HepG2 (cell line): ENCODE measurements around the gene IFT172. TPM values are rescaled to one million over a fixed set of nuclear protein-coding genes. Genes with fewer than 3 reads are reported as not detected.

Experiments
- BRF2 ChIP-seq: sonication (generic); formaldehyde crosslinking; IDR thresholded peaks from 2 replicates; pipeline ENCODE4 v1.8.1; 2022; ENCODE audit warnings: mild to moderate bottlenecking, missing genetic modification reagents
- FOXJ3 ChIP-seq: sonication (generic); formaldehyde crosslinking; IDR thresholded peaks from 2 replicates; pipeline ENCODE4 v1.4.0; 2020; ENCODE audit warnings: missing genetic modification reagents, mild to moderate bottlenecking, borderline replicate concordance
- FOXM1 ChIP-seq: sonication (generic); formaldehyde crosslinking; IDR thresholded peaks from 2 replicates; pipeline ENCODE4 v1.5.0; 2020; ENCODE audit warnings: missing genetic modification reagents
- KDM2A ChIP-seq: sonication (generic); formaldehyde crosslinking; IDR thresholded peaks from 2 replicates; pipeline ENCODE4 v1.4.0; 2020; ENCODE audit warnings: low read depth, missing genetic modification reagents, borderline replicate concordance
- KMT2B ChIP-seq: IDR thresholded peaks from 2 replicates; pipeline ENCODE4 v1.6.1; 2016; ENCODE audit warnings: missing genetic modification reagents, missing compliant biosample characterization
- PHF20 ChIP-seq: sonication (generic); formaldehyde crosslinking; IDR thresholded peaks from 2 replicates; pipeline ENCODE4 v1.5.0; 2020; ENCODE audit warnings: mild to moderate bottlenecking, missing genetic modification reagents
- POGK ChIP-seq: sonication (generic); formaldehyde crosslinking; conservative IDR thresholded peaks from 2 replicates; pipeline ENCODE4 v1.8.0; 2022; ENCODE audit warnings: mild to moderate bottlenecking, moderate library complexity, missing genetic modification reagents
- POGZ ChIP-seq: sonication (generic); formaldehyde crosslinking; IDR thresholded peaks from 2 replicates; pipeline ENCODE4 v1.4.0; 2020; ENCODE audit warnings: mild to moderate bottlenecking, missing genetic modification reagents
- REST ChIP-seq, 2 experiments: IDR thresholded peaks; 2 replicates each; pipeline ENCODE4 v1.6.1; 2011 to 2012; ENCODE audit warnings: low read length in 2 of 2, borderline replicate concordance in 1 of 2, low read depth in 1 of 2, mild to moderate bottlenecking in 1 of 2, moderate library complexity in 1 of 2
- TAF15 ChIP-seq: fragments of 200-400 bp; formaldehyde crosslinking; IDR thresholded peaks from one replicate; pipeline ENCODE4 v1.6.1; 2018; ENCODE audit warnings: mild to moderate bottlenecking, low read depth, low read length; ENCODE audit not compliant: poor library complexity, severe bottlenecking
- TCF7 ChIP-seq: sonication (generic); IDR thresholded peaks from 2 replicates; pipeline ENCODE4 v1.6.1; 2016; ENCODE audit warnings: antibody characterized with exemption, low read depth
- ZHX2 ChIP-seq, 2 experiments: sonication (generic) in 1 of 2; formaldehyde crosslinking in 1 of 2; IDR thresholded peaks; 2 replicates each; pipeline versions ENCODE4 v1.6.1 to v1.9.0; 2014 to 2022; ENCODE audit warnings: antibody characterized with exemption in 1 of 2, borderline replicate concordance in 1 of 2, inconsistent platforms in 1 of 2, low read depth in 1 of 2, missing genetic modification reagents in 1 of 2
- ZNF234 ChIP-seq: sonication (generic); formaldehyde crosslinking; conservative IDR thresholded peaks from 2 replicates; pipeline ENCODE4 v1.5.1; 2020; ENCODE audit warnings: mild to moderate bottlenecking, missing genetic modification reagents
- ZNF841 ChIP-seq: sonication (generic); formaldehyde crosslinking; IDR thresholded peaks from 2 replicates; pipeline ENCODE4 v1.8.1; 2023; ENCODE audit warnings: missing genetic modification reagents, borderline replicate concordance
- polyA plus RNA-seq, 8 experiments: library from polyadenylated mRNA; depleted of rRNA in 3 of 8; stranded (reverse) in 7 of 8; unstranded in 1 of 8; fragments of >200 nt; fragmentation: Illumina TruSeq in 4 of 8; extraction: Trizol in 4 of 8; gene quantifications; 2 replicates each; pipeline versions ENCODE4 v1.2.1 to v1.2.3, GENCODE V29; 2011 to 2016; ENCODE audit warnings: low read depth in 4 of 8, missing spikeins in 1 of 8, mixed read lengths in 1 of 8; ENCODE audit not compliant: insufficient read depth in 1 of 8
- total RNA-seq, 5 experiments: library from RNA; depleted of rRNA; stranded (reverse); fragments of >200 nt; fragmentation: Illumina TruSeq; extraction: Trizol; gene quantifications; 2 replicates each; pipeline ENCODE4 v1.2.3, GENCODE V29; 2016; ENCODE audit warnings: low read depth in 1 of 5

IFT172 gene
- total and polyA plus RNA-seq, 2 of the 13 experiments (the other 11 are each of a cell fraction or from before 2014, with no cell fraction given), result 21.6 to 35.7 TPM

- TF ChIP-seq BRF2 (CRISPR knock-in tag), result no peak
- TF ChIP-seq PHF20, result peak; percentile 82
- no peak for TF ChIP-seq FOXM1
- TF ChIP-seq FOXJ3 (CRISPR knock-in tag), result no peak
- peak; percentile 55; the same call in 1 of the 2 replicates for TF ChIP-seq POGK (CRISPR knock-in tag)
- peak; percentile 78 for TF ChIP-seq POGZ (CRISPR knock-in tag)
- TF ChIP-seq ZNF841 (CRISPR knock-in tag), result no peak
- peak; percentile 97 for TF ChIP-seq ZHX2 (IDR thresholded peaks at IDR 0.05; ENCODE audit: low read depth)
- TF ChIP-seq ZHX2 (CRISPR knock-in tag; IDR thresholded peaks at IDR 0.05; ENCODE audit: borderline replicate concordance), result no peak
- TF ChIP-seq TAF15, result peak; percentile 46
- peak; percentile 91; the same call in 1 of the 2 replicates for TF ChIP-seq KDM2A
- no peak for TF ChIP-seq ZNF234
- TF ChIP-seq TCF7, result no peak
- TF ChIP-seq KMT2B (CRISPR knock-in tag), result peak; percentile 89
- TF ChIP-seq REST (IDR thresholded peaks at IDR 0.05; ENCODE audit: borderline replicate concordance in 1 of 2, low read depth in 1 of 2, low read length in 2 of 2), result no peak; a peak in 1 of 4 replicates
Measured at GRCh38 chr2:27489498-27490397, at the start of gene IFT172 (continued).
